Loucy (cell line): ENCODE data around the gene DSCAM.

Experiments used
- H2AFZ ChIP-seq: fragments of 200-600 bp; sonication (generic); 2 replicates; pipeline ENCODE4 v1.6.0; 2016; ENCODE audit warnings: antibody characterized with exemption, mild to moderate bottlenecking, low read length, moderate library complexity
- H3F3A ChIP-seq: fragments of 200-600 bp; 2 replicates; pipeline ENCODE4 v1.6.0; 2016; ENCODE audit warnings: antibody characterized with exemption, low read depth, mild to moderate bottlenecking
- H3K27me3 ChIP-seq: fragments of 200-600 bp; sonication (generic); 2 replicates; pipeline ENCODE4 v1.6.1; 2014; ENCODE audit warnings: low read length, mild to moderate bottlenecking; ENCODE audit not compliant: insufficient read depth, poor library complexity, severe bottlenecking
- H3K36me3 ChIP-seq: fragments of 200-600 bp; sonication (generic); 2 replicates; pipeline ENCODE4 v1.6.1; 2016; ENCODE audit warnings: low read length; ENCODE audit not compliant: insufficient read depth
- H3K4me1 ChIP-seq: fragments of 200-600 bp; sonication (generic); 2 replicates; pipeline ENCODE4 v1.5.1; 2014; ENCODE audit warnings: low read length, mild to moderate bottlenecking; ENCODE audit not compliant: insufficient read depth, poor library complexity, severe bottlenecking
- H3K4me2 ChIP-seq: fragments of 200-600 bp; sonication (generic); 2 replicates; pipeline ENCODE4 v1.6.0; 2014; ENCODE audit warnings: antibody characterized with exemption, low read length, low read depth, mild to moderate bottlenecking; ENCODE audit not compliant: poor library complexity, severe bottlenecking
- H3K4me3 ChIP-seq: fragments of 200-600 bp; sonication (generic); 2 replicates; pipeline ENCODE4 v1.5.1; 2014; ENCODE audit warnings: low read length, mild to moderate bottlenecking, mixed read lengths; ENCODE audit not compliant: poor library complexity, severe bottlenecking
- H3K79me2 ChIP-seq: fragments of 200-600 bp; sonication (generic); 2 replicates; pipeline ENCODE4 v1.6.1; 2014; ENCODE audit warnings: low read length; ENCODE audit not compliant: insufficient read depth
- H3K9ac ChIP-seq: fragments of 200-600 bp; sonication (generic); 2 replicates; pipeline ENCODE4 v1.6.0; 2014; ENCODE audit warnings: mild to moderate bottlenecking, low read depth, low read length, moderate library complexity; ENCODE audit not compliant: poor library complexity, severe bottlenecking
- H3K9me2 ChIP-seq: fragments of 200-600 bp; sonication (generic); replicated peaks from 2 replicates; pipeline ENCODE4 v1.6.1; 2016; ENCODE audit warnings: low read depth, low read length, mixed read lengths
- H3K9me3 ChIP-seq: fragments of 200-600 bp; sonication (generic); 2 replicates; pipeline ENCODE4 v1.6.1; 2014; ENCODE audit warnings: mild to moderate bottlenecking, antibody characterized with exemption, low read length, low read depth; ENCODE audit not compliant: insufficient read depth
- H4K20me1 ChIP-seq: fragments of 200-600 bp; sonication (generic); 2 replicates; pipeline ENCODE4 v1.6.0; 2014; ENCODE audit warnings: antibody characterized with exemption, low read length, mild to moderate bottlenecking; ENCODE audit not compliant: insufficient read depth, poor library complexity, severe bottlenecking
- CTCF ChIP-seq: fragments of 200-600 bp; sonication (generic); conservative IDR thresholded peaks from 2 replicates; pipeline ENCODE4 v1.5.1; 2014; ENCODE audit warnings: mild to moderate bottlenecking, antibody characterized with exemption, low read length
- EZH2phosphoT487 ChIP-seq: fragments of 200-600 bp; IDR thresholded peaks from 2 replicates; pipeline ENCODE4 v1.6.1; 2018; ENCODE audit warnings: antibody characterized with exemption, mild to moderate bottlenecking, moderate library complexity, borderline replicate concordance

DSCAM gene

GRCh38 chr21:40316104-40316503 lies 530.9 kb downstream of the DSCAM start:
- TF ChIP-seq EZH2phosphoT487 (no peak), CTCF (no peak)
- no peak overlapping the region for H3K4me3 ChIP-seq
- H4K20me1 ChIP-seq = no peaks in the 10 kb centered on the region
- H3K4me1 ChIP-seq = no peaks in the 10 kb centered on the region
- H3K27me3 ChIP-seq = no peaks in the 10 kb centered on the region
- H3K9me2 ChIP-seq = no peaks in the 10 kb centered on the region
- H2AFZ ChIP-seq = no peak overlapping the region
- H3K36me3 ChIP-seq = no peaks in the 10 kb centered on the region
- H3K4me2 ChIP-seq = no peak overlapping the region
- no peak overlapping the region for H3K9ac ChIP-seq
- no peaks in the 10 kb centered on the region for H3F3A ChIP-seq
- H3K9me3 ChIP-seq = no peaks in the 10 kb centered on the region
- no peaks in the 10 kb centered on the region for H3K79me2 ChIP-seq

GRCh38 chr21:40315626-40316025 lies 531.3 kb downstream of the DSCAM start:
- Histone ChIP-seq H4K20me1 (no peaks in the 10 kb centered on the region), H3K9me3 (no peaks in the 10 kb centered on the region), H3K36me3 (no peaks in the 10 kb centered on the region), H3K9ac (no peak overlapping the region), H3K79me2 (no peaks in the 10 kb centered on the region), H2AFZ (no peak overlapping the region), H3K27me3 (no peaks in the 10 kb centered on the region), H3K4me3 (no peak overlapping the region), H3K4me2 (no peak overlapping the region), H3K9me2 (no peaks in the 10 kb centered on the region), H3K4me1 (no peaks in the 10 kb centered on the region), H3F3A (no peaks in the 10 kb centered on the region)
- no peak for TF ChIP-seq CTCF
- TF ChIP-seq EZH2phosphoT487 = no peak

GRCh38 chr21:40313260-40313659 lies 533.7 kb downstream of the DSCAM start:
- no peak overlapping the region for H2AFZ ChIP-seq
- no peaks in the 10 kb centered on the region for H3K9me3 ChIP-seq
- H3F3A ChIP-seq = no peaks in the 10 kb centered on the region
- no peak overlapping the region for H3K4me2 ChIP-seq
- no peak for TF ChIP-seq EZH2phosphoT487
- no peak for TF ChIP-seq CTCF
- no peaks in the 10 kb centered on the region for H3K79me2 ChIP-seq
- no peak overlapping the region for H3K4me3 ChIP-seq
- H3K9me2 ChIP-seq = no peaks in the 10 kb centered on the region
- H3K36me3 ChIP-seq = no peaks in the 10 kb centered on the region
- no peak overlapping the region for H3K9ac ChIP-seq
- H4K20me1 ChIP-seq = no peaks in the 10 kb centered on the region
- no peaks in the 10 kb centered on the region for H3K27me3 ChIP-seq
- H3K4me1 ChIP-seq = no peaks in the 10 kb centered on the region
